Right lobe of liver (tissue), 4 donors: ENCODE data around the gene EMX1.

Experiments
- POLR2A ChIP-seq: fragments of 450-650 bp; IDR thresholded peaks from one replicate; pipeline ENCODE4 v1.6.1; 2017; ENCODE audit warnings: antibody characterized with exemption, mild to moderate bottlenecking
- TF ChIP-seq, protein P1 (sequence below), 4 donors: fragments of 200-600 bp in 3 of 4; fragments of 450-650 bp in 1 of 4; IDR thresholded peaks; one replicate each; pipeline versions ENCODE4 v1.5.1 to v1.8.0; 2016 to 2022; ENCODE audit warnings: antibody characterized with exemption in 4 of 4, mild to moderate bottlenecking in 2 of 4
- donor health status: DM: no; HTN: no; CAD: no.
- donor health status: DM: no; HTN: no; CAD: no.
- donor health status: DM: no; HTN: yes; CAD: no.

DNA sequence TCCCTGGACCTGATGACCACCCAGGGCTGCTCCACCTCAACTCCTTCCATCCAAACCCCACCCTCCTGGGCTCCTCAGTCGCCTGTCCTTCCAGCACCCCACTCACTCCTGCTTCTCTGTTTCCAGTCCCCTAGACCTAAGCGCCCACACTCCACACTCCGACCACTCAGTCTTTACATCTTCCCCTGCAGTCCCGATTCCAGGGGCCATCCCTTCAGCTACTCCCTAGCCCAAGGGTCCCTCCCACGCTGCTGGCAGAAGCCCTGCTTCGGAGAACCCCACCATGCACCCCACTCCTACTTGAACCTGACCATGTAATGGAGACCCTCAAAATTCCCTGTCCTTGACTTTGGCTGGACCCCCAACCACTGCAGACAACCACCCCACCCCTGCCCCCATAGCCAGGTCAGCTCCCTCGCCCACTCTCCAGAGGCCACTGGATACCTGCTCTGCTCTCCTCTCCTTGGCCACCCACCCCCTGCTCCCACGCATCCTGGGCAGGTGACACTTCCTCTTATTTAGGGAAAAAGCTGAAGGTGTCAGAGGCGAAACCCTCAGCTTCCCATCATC is 28.2 kb downstream of the EMX1 start:
- TF ChIP-seq, protein P1, sequence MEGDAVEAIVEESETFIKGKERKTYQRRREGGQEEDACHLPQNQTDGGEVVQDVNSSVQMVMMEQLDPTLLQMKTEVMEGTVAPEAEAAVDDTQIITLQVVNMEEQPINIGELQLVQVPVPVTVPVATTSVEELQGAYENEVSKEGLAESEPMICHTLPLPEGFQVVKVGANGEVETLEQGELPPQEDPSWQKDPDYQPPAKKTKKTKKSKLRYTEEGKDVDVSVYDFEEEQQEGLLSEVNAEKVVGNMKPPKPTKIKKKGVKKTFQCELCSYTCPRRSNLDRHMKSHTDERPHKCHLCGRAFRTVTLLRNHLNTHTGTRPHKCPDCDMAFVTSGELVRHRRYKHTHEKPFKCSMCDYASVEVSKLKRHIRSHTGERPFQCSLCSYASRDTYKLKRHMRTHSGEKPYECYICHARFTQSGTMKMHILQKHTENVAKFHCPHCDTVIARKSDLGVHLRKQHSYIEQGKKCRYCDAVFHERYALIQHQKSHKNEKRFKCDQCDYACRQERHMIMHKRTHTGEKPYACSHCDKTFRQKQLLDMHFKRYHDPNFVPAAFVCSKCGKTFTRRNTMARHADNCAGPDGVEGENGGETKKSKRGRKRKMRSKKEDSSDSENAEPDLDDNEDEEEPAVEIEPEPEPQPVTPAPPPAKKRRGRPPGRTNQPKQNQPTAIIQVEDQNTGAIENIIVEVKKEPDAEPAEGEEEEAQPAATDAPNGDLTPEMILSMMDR (IDR thresholded peaks at IDR 0.05): no peak
- no peak for TF ChIP-seq POLR2A
